Measurements from ENCODE around the gene PHACTR1.

PHACTR1 gene

GRCh38 chr6:12849809-12850198, 133.2 kb downstream of the PHACTR1 start:
- DNase-seq (ENCODE audit: low spot score) = no peak

- no peak for DNase-seq (ENCODE audit: low spot score)
Measured at GRCh38 chr6:12851123-12851695, 134.6 kb downstream of the PHACTR1 start.

GRCh38 chr6:12861603-12862002, 145.0 kb downstream of the PHACTR1 start:
- DNase-seq (ENCODE audit: low spot score) = no peak

GRCh38 chr6:12865117-12865516, 148.6 kb downstream of the PHACTR1 start:
- no peak for DNase-seq (ENCODE audit: low spot score)

- DNase-seq (ENCODE audit: low spot score) = no peak
Measured at GRCh38 chr6:12865671-12866181, 149.2 kb downstream of the PHACTR1 start.

GRCh38 chr6:12866422-12867029, 150.0 kb downstream of the PHACTR1 start:
- no peak for DNase-seq (ENCODE audit: low spot score)

GRCh38 chr6:12869816-12870432, 153.4 kb downstream of the PHACTR1 start:
- DNase-seq (ENCODE audit: low spot score) = no peak

GRCh38 chr6:12873691-12874090, 157.1 kb downstream of the PHACTR1 start:
- no peak for DNase-seq (ENCODE audit: low spot score)

- no peak for DNase-seq (ENCODE audit: low spot score)
Measured at GRCh38 chr6:12875051-12875450, 158.5 kb downstream of the PHACTR1 start.

- no peak for DNase-seq (ENCODE audit: low spot score)
Measured at GRCh38 chr6:12878741-12879140, 162.2 kb downstream of the PHACTR1 start.

GRCh38 chr6:12882761-12883290, 166.3 kb downstream of the PHACTR1 start:
- no peak for DNase-seq (ENCODE audit: low spot score)

GRCh38 chr6:12884983-12885382, 168.4 kb downstream of the PHACTR1 start:
- no peak for DNase-seq (ENCODE audit: low spot score)

GRCh38 chr6:12886961-12887775, 170.6 kb downstream of the PHACTR1 start:
- no peak for DNase-seq (ENCODE audit: low spot score)

GRCh38 chr6:12890171-12890790, 173.7 kb downstream of the PHACTR1 start:
- DNase-seq (ENCODE audit: low spot score) = no peak

- no peak for DNase-seq (ENCODE audit: low spot score)
Measured at GRCh38 chr6:12891595-12891994, 175.0 kb downstream of the PHACTR1 start.

GRCh38 chr6:12892151-12892550, 175.6 kb downstream of the PHACTR1 start:
- DNase-seq (ENCODE audit: low spot score) = no peak

- DNase-seq (ENCODE audit: low spot score) = no peak
Measured at GRCh38 chr6:12893036-12893435, 176.5 kb downstream of the PHACTR1 start.

- DNase-seq (ENCODE audit: low spot score) = no peak
Measured at GRCh38 chr6:12895721-12896120, 179.2 kb downstream of the PHACTR1 start.

- DNase-seq (ENCODE audit: low spot score) = no peak
Measured at GRCh38 chr6:12896208-12896733, 179.7 kb downstream of the PHACTR1 start.

- no peak for DNase-seq (ENCODE audit: low spot score)
Measured at GRCh38 chr6:12898603-12899002, 182.0 kb downstream of the PHACTR1 start.

- DNase-seq (ENCODE audit: low spot score) = no peak
Measured at GRCh38 chr6:12899046-12899833, 182.7 kb downstream of the PHACTR1 start.

Measured in CD4-positive, alpha-beta T cell treated with Interleukin-15 for 4 hours (primary cell).